ENCODE measurements around the gene NFE2L1.
"Not testable (repeated sequence)": the region's sequence is repeated elsewhere in the genome, so short reads cannot be mapped to it uniquely, and the experiment has no call there.

Gene NFE2L1

GRCh38 chr17:48047741-48048383 is at the start of gene NFE2L1:
TSS of gene NFE2L1 (plus strand) at chr17:48048359. CDS start at chr17:48051119, 2,760 bp downstream.
- DNase-seq, result peak; percentile 100

GRCh38 chr17:47999582-47999981 is 48.6 kb upstream of the NFE2L1 start:
- DNase-seq, result no peak

GRCh38 chr17:48001197-48001596 is 47.0 kb upstream of the NFE2L1 start:
- no peak for DNase-seq

GRCh38 chr17:48001657-48002056 is 46.5 kb upstream of the NFE2L1 start:
- DNase-seq, result not testable (repeated sequence)

- no peak for DNase-seq
Observed at GRCh38 chr17:48002266-48002915, 45.8 kb upstream of the NFE2L1 start.

- DNase-seq, result no peak
Observed at GRCh38 chr17:48002916-48003416, 45.2 kb upstream of the NFE2L1 start.

- DNase-seq, result no peak
Observed at GRCh38 chr17:48003417-48004151, 44.6 kb upstream of the NFE2L1 start.

GRCh38 chr17:48004983-48005382 is 43.2 kb upstream of the NFE2L1 start:
- DNase-seq, result no peak

GRCh38 chr17:48006936-48007709 is 41.0 kb upstream of the NFE2L1 start:
- no peak for DNase-seq

GRCh38 chr17:48010193-48010592 is 38.0 kb upstream of the NFE2L1 start:
- DNase-seq, result no peak

- DNase-seq, result peak; percentile 94
Observed at GRCh38 chr17:48011405-48012150, 36.6 kb upstream of the NFE2L1 start.

GRCh38 chr17:48012151-48012520 is 36.0 kb upstream of the NFE2L1 start:
- peak; percentile 92 for DNase-seq

- no peak for DNase-seq
Observed at GRCh38 chr17:48012654-48013053, 35.5 kb upstream of the NFE2L1 start.

- no peak for DNase-seq
Observed at GRCh38 chr17:48013876-48014594, 34.1 kb upstream of the NFE2L1 start.

- DNase-seq, result no peak
Observed at GRCh38 chr17:48014595-48015111, 33.5 kb upstream of the NFE2L1 start.

GRCh38 chr17:48016112-48016511 is 32.0 kb upstream of the NFE2L1 start:
- DNase-seq, result no peak

GRCh38 chr17:48017817-48018158 is 30.4 kb upstream of the NFE2L1 start:
- not testable (repeated sequence) for DNase-seq

- no peak for DNase-seq
Observed at GRCh38 chr17:48021934-48022333, 26.2 kb upstream of the NFE2L1 start.

GRCh38 chr17:48022901-48023300 is 25.3 kb upstream of the NFE2L1 start:
- DNase-seq, result no peak

- peak; percentile 91 for DNase-seq
Observed at GRCh38 chr17:48023400-48024148, 24.6 kb upstream of the NFE2L1 start.

Measured in NCI-H510A treated with DMSO at 0.1 percent for 48 hours (cell line).